GM19351 (cell line): ENCODE data around the gene PARD6G.
A peak's percentile ranks its signal among the peaks of the same experiment; 100 is the strongest.

Experiments
- ATAC-seq: cut with Tn5 transposase; IDR thresholded peaks from one replicate; pipeline ENCODE4 v1.9.1; 2021; ENCODE audit warnings: mild to moderate bottlenecking, moderate library complexity; ENCODE audit not compliant: unreplicated experiment

Gene PARD6G

GRCh38 chr18:80218341-80219227, 28.7 kb downstream of the PARD6G start:
- no peak for ATAC-seq

DNA sequence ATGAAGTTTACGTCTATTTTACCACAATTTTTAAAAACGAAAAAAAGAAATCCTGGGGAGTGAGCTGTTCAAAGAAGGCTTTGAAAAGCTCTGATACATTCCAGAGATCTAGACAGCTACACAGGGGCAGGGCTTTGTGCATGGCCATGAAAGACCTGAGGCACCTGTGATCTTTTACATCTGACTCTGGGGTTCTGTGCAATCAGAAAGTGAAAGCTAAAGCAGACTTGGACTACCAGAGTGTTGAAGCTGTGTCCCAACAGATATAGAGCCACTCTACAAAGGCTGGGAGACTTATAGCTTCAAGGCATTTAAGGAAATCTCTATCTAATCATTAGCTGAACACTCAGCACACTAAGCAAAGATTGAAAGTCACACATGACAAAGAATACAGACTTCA, 34.1 kb downstream of the PARD6G start:
- no peak for ATAC-seq

DNA sequence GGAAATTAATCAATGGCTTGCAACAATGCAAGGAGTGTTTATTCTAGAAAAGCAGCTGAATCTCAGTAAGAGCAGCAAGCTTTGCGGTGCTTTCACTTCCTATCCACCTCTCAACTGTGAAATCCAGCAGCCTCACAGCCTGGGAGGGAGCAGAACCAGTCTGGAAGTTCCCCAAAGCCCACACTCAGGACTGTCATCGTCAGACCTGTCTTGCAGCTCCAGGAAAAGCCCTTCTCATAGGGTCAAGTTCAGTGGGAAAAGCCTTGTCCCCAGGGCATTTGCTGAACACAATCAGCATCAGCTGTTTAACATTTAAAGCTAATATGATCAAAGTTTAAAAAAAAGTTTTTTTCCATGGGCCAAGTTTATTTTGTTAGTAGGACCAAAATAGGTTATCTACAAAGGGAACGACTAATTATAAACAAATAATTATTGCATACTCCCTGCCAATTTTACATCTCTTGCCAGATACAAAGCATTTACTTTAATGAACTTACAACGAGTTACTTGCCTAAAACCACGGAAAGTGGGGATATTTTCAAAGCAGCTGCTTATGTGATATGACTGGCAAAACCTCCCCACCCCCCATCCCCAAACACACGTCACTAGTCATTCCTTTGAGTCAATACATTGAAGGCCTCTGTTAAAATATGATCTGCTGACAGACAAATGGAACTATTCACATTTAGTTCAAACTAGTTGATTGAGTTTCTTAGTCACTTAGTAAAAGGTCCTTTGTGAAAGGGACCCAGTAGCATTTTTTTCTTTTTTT, 36.8 kb downstream of the PARD6G start:
- peak; percentile 77 for ATAC-seq

GRCh38 chr18:80208620-80209019, 38.7 kb downstream of the PARD6G start:
- ATAC-seq: no peak

DNA sequence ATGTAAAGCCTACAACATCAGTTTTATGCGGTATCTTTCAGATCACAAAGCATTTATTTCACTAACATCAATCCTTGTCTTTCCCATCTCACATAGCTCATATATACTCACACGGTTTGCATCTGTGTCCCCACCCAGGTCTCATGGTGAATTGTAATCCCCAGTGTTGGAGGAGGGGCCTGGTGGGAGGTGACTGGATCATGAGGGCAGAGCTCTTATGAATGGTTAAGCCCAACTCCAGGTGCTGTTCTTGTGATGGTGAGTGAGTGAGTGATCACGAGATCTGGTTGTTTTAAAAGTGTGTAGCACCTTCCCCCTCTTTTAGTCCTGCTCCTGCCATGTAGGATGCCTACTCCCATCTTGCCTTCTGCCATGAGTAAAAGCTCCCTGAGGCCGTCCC, 42.0 kb downstream of the PARD6G start:
- ATAC-seq: no peak

GRCh38 chr18:80204142-80204541, 43.2 kb downstream of the PARD6G start:
- ATAC-seq: no peak

DNA sequence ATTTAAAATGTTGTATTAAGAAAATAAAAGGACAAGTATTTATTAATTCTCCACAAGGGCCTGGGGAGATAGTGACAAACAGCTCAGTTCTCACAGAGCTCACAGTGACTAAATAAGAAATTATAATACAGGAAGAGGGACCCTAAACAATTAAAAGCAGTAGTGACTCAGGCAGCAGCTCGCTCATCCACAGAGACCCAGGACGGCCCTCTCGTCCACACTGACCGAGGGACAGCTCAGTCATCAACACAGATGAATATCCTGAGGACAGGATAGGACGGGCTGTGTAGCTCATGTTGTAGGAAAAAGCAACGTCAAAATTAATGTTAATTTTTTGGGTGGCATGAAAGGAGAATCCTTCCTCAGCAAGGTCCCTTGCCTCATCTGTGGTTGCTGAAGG, 44.1 kb downstream of the PARD6G start:
- no peak for ATAC-seq

DNA sequence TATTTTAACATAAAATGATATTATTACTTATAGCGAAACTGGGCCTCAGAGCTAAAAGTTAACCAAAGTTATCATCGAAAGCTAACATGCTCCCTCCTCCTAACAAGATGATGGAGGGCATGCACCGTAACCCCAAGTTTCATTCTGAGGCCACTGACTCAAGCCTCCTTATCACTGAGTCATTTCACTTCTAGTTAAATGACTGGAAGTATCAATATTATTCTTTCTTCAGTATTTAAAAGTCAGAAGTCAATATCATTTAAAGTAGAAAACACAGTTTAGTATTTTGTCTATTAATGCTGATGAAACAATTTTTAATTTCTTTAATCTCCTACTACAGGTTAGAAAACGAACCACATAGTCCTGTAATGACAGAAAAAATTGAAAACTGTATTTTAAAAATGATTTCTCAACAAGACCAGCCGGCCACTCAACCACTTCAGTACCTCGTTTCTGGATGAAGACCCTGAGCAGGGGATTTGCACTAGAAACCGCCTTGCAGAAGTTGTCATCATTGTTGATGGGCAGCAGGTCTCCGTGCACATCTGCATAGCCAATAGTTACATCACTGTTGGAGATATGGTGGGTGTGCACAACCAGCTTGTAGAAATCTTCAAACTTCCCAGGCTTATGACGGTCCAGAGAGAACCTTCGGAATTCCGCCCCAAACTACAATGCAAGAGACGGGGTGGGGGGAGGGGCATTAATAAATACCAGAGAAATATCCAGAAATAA, 44.9 kb downstream of the PARD6G start:
- ATAC-seq: peak; percentile 95

DNA sequence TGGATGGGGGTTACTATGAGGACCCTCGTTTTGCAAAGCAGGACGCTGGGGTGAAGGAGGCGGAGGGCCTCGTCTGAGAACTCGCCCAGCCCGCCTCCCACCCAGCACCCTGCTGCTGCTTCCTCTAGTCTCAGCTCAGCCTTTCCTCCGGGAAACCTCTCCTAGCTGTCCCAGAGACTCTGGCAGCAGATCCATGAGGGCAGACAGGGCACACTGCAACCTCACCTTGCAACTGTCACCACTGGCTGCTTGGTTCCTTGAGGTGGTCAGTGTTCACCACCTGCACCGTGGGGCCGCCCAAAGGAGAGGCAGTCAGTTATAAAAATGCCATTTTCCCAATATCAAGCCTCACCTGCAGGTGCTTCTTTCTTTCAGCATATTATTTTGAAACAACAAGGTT, 45.6 kb downstream of the PARD6G start:
- ATAC-seq: peak; percentile 21

- no peak for ATAC-seq
Measured at GRCh38 chr18:80200932-80201672, 46.2 kb downstream of the PARD6G start.

GRCh38 chr18:80200171-80200931, 47.0 kb downstream of the PARD6G start:
- no peak for ATAC-seq

DNA sequence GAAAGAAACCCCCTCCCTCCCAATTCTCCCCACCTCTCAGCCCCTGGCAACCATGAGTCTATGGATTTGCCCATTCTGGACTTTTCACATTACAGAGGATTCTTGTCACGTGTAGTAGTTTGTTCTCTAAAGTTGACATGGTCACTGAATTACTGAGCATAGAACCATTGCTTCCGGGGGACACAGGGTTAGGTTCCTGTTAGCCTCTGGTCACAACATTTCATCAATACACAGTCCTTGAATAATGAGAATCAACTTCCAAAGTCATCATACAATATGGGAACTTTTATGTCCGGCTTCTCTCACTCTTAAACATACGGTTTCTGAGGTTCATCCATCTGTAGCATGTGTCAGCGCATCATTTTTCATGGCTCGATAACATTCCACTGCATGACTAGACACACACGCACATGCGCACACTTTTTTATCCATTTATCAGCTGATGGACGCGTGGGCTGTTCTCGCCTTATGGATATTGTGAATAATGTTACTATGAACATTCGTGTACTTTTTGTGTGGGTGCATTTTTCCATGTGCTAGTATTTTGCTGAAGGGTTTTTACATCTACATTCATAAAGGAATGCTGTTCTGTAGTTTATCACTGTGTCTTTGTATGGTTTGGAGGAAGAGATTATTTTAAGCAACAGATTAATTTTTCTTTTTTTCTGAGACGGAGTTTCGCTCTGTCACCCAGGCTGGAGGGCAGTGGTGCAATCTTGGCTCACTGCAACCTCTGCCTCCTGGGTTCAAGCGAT, 48.1 kb downstream of the PARD6G start:
- no peak for ATAC-seq

DNA sequence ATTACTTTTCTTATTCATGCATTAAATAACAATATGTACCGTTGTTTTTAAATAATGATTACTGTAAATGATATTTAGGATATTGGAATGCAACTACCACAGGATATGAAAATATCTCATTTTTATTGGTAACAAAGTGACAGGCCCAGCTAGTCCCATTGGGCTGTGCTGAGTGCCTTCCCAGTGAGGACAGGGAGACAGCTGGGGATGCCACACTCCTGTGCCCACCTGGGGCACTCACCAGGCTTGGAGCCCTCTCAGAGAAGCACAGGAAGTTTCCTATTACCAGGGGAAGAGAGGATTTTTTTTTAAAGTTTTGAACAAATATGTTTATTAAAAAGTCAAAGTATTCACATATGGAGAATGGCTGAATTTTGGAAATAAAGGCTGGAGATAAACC, 48.9 kb downstream of the PARD6G start:
- ATAC-seq: no peak

DNA sequence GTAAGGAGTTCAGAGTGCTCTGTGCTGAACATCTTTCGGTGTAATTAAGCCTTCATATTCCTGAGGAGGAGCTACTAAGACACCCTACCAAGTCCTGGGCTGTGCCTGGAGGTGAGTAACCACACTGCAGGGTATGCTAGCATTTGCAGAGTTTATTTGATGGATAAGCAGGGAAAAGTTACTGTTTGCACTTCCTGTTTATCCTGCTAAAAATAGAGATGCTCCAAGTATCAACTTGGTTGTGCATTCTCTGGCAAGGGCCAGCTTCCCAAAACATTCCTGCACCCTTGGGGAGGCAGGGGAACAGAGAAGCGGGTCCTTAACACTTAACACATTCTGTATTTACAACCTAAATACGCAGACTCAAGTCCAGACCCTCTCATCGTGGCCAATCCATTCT, 49.8 kb downstream of the PARD6G start:
- no peak for ATAC-seq

GRCh38 chr18:80196528-80197320, 50.6 kb downstream of the PARD6G start:
- no peak for ATAC-seq

- ATAC-seq: no peak
Measured at GRCh38 chr18:80194874-80195570, 52.3 kb downstream of the PARD6G start.

- no peak for ATAC-seq
Measured at GRCh38 chr18:80193701-80194100, 53.6 kb downstream of the PARD6G start.
